ENCODE results near the gene PRLHR.
A peak's percentile ranks its signal among the peaks of the same experiment; 100 is the strongest.

PRLHR gene

GRCh38 chr10:118607768-118608354, 12.4 kb upstream of the PRLHR start:
- in situ Hi-C loops (cut with HindIII; ENCODE audit: low sequenced_read_pairs) = no loop called here
- TF ChIP-seq, protein P1, sequence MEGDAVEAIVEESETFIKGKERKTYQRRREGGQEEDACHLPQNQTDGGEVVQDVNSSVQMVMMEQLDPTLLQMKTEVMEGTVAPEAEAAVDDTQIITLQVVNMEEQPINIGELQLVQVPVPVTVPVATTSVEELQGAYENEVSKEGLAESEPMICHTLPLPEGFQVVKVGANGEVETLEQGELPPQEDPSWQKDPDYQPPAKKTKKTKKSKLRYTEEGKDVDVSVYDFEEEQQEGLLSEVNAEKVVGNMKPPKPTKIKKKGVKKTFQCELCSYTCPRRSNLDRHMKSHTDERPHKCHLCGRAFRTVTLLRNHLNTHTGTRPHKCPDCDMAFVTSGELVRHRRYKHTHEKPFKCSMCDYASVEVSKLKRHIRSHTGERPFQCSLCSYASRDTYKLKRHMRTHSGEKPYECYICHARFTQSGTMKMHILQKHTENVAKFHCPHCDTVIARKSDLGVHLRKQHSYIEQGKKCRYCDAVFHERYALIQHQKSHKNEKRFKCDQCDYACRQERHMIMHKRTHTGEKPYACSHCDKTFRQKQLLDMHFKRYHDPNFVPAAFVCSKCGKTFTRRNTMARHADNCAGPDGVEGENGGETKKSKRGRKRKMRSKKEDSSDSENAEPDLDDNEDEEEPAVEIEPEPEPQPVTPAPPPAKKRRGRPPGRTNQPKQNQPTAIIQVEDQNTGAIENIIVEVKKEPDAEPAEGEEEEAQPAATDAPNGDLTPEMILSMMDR (IDR thresholded peaks at IDR 0.05; ENCODE audit: low read depth, low read length, missing control alignments) = no peak
- DNase-seq (ENCODE audit: low read depth) = no peak
- no peak overlapping the region for H3K4me3 ChIP-seq (ENCODE audit: low read depth, low read length)

- no peak for DNase-seq (ENCODE audit: low read depth)
- TF ChIP-seq, protein P1 (IDR thresholded peaks at IDR 0.05; ENCODE audit: low read depth, low read length, missing control alignments) = no peak
- in situ Hi-C loops (cut with HindIII; ENCODE audit: low sequenced_read_pairs) = no loop called here
Measured at GRCh38 chr10:118605694-118606093, 10.2 kb upstream of the PRLHR start.

GRCh38 chr10:118596426-118597124, 1.1 kb upstream of the PRLHR start:
- in situ Hi-C loops (cut with HindIII; ENCODE audit: low sequenced_read_pairs) = loop anchor here (5.0 kb wide), 1 partner anchor 106 kb away; no protein-coding TSS in a partner anchor
- no peak for DNase-seq (ENCODE audit: low read depth)
- no peak overlapping the region for H3K4me3 ChIP-seq (ENCODE audit: low read depth, low read length)
- TF ChIP-seq, protein P1 (IDR thresholded peaks at IDR 0.05; ENCODE audit: low read depth, low read length, missing control alignments) = no peak

More at GRCh38 chr10:118605694-118606093, 10.2 kb upstream of the PRLHR start:
- H3K4me3 ChIP-seq (ENCODE audit: low read depth, low read length) = no peak overlapping the region

GRCh38 chr10:118595064-118595420, 406 bp downstream of the PRLHR start:
- in situ Hi-C loops (cut with HindIII; ENCODE audit: low sequenced_read_pairs) = loop anchor here (5.0 kb wide), 1 partner anchor 107 kb away; no protein-coding TSS in a partner anchor
- H3K4me3 ChIP-seq (ENCODE audit: low read depth, low read length) = no peak overlapping the region
- TF ChIP-seq, protein P1 (IDR thresholded peaks at IDR 0.05; ENCODE audit: low read depth, low read length, missing control alignments) = no peak
- DNase-seq (ENCODE audit: low read depth) = no peak

GRCh38 chr10:118594392-118595063, 920 bp downstream of the PRLHR start:
- in situ Hi-C loops (cut with HindIII; ENCODE audit: low sequenced_read_pairs) = loop anchor here (5.0 kb wide), 1 partner anchor 108 kb away; no protein-coding TSS in a partner anchor
- DNase-seq (ENCODE audit: low read depth) = peak; percentile 31
- TF ChIP-seq, protein P1 (IDR thresholded peaks at IDR 0.05; ENCODE audit: low read depth, low read length, missing control alignments) = peak; percentile 18
- no peak overlapping the region for H3K4me3 ChIP-seq (ENCODE audit: low read depth, low read length)

DNA sequence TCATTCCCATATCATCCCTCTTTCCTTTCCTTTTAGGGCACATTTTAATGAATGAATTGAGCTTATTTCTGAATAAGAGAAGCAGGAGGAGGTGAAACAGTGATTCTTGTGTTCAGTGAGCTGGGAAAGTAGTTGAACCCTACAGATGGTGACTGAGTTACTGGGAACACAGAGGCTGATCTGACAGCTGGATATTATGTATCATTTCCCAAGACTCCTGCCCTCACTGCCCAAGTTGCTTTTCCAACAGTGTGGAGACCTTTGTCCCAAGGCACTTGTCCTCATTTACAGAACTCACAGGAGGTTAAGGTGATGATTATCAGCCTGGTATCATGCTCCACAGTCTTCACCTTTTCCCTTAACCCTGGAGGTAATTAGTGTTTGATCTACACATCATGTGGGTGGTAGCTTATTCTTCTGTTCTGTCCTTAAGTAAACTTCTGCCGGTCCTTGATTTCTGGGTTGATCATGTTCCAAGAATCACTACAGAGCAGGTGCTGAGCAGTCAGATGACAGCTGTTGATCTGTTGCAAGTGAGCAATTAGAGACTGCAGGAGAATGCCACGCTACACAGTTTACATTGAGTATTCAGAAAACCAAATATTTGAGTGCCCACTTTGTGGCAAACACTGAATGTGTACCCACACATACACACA, 2.6 kb downstream of the PRLHR start:
- in situ Hi-C loops (cut with HindIII; ENCODE audit: low sequenced_read_pairs) = no loop called here
- DNase-seq (ENCODE audit: low read depth) = no peak
- TF ChIP-seq, protein P1 (IDR thresholded peaks at IDR 0.05; ENCODE audit: low read depth, low read length, missing control alignments) = no peak

More for the DNA sequence above, 2.6 kb downstream of the PRLHR start:
- no peak overlapping the region for H3K4me3 ChIP-seq (ENCODE audit: low read depth, low read length)
